IPS-18a (cell line): ENCODE measurements around the gene TEAD3.

Experiments
- H3K27ac ChIP-seq: one replicate; pipeline ENCODE4 v1.5.1; 2013; ENCODE audit warnings: low read length
- H3K27me3 ChIP-seq: one replicate; pipeline ENCODE4 v1.6.1; 2013; ENCODE audit warnings: mild to moderate bottlenecking, low read length; ENCODE audit not compliant: control insufficient read depth, insufficient read depth
- H3K36me3 ChIP-seq: one replicate; pipeline ENCODE4 v1.6.1; 2013; ENCODE audit warnings: low read depth, low read length; ENCODE audit not compliant: control insufficient read depth
- H3K4me1 ChIP-seq: one replicate; pipeline ENCODE4 v1.6.1; 2013; ENCODE audit warnings: low read depth, low read length; ENCODE audit not compliant: control insufficient read depth
- H3K4me3 ChIP-seq: one replicate; pipeline ENCODE4 v1.5.1; 2013; ENCODE audit warnings: low read length
- H3K9ac ChIP-seq: one replicate; pipeline ENCODE4 v1.6.1; 2013; ENCODE audit warnings: mild to moderate bottlenecking, low read length, moderate library complexity
- H3K9me3 ChIP-seq: one replicate; pipeline ENCODE4 v1.6.1; 2013; ENCODE audit warnings: low read depth, low read length; ENCODE audit not compliant: control insufficient read depth

The TEAD3 gene

GRCh38 chr6:35497571-35498421 is 917 bp upstream of the TEAD3 start:
- Histone ChIP-seq H3K27me3 (peaks cover 21% of the 10 kb centered on the region), H3K9me3 (no peaks in the 10 kb centered on the region), H3K4me1 (peaks cover 38% of the 10 kb centered on the region), H3K27ac (peak overlapping the region; percentile 61), H3K4me3 (peak overlapping the region; percentile 73), H3K36me3 (no peaks in the 10 kb centered on the region), H3K9ac (peak overlapping the region; percentile 91)

- Histone ChIP-seq H3K27ac (no peak overlapping the region), H3K9ac (peak overlapping the region; percentile 44), H3K9me3 (no peaks in the 10 kb centered on the region), H3K27me3 (peaks cover 21% of the 10 kb centered on the region), H3K4me1 (peaks cover 54% of the 10 kb centered on the region), H3K36me3 (no peaks in the 10 kb centered on the region), H3K4me3 (peak overlapping the region; percentile 58)
Observed at GRCh38 chr6:35496036-35496840, 641 bp downstream of the TEAD3 start.

GRCh38 chr6:35495258-35496035 is 1.4 kb downstream of the TEAD3 start:
- Histone ChIP-seq H3K4me3 (peak overlapping the region; percentile 58), H3K36me3 (no peaks in the 10 kb centered on the region), H3K27me3 (peaks cover 21% of the 10 kb centered on the region), H3K4me1 (peaks cover 62% of the 10 kb centered on the region), H3K9me3 (no peaks in the 10 kb centered on the region), H3K27ac (no peak overlapping the region), H3K9ac (peak overlapping the region; percentile 44)

- Histone ChIP-seq H3K36me3 (no peaks in the 10 kb centered on the region), H3K27ac (no peak overlapping the region), H3K9me3 (no peaks in the 10 kb centered on the region), H3K27me3 (peaks cover 18% of the 10 kb centered on the region), H3K4me3 (no peak overlapping the region), H3K9ac (no peak overlapping the region), H3K4me1 (peaks cover 67% of the 10 kb centered on the region)
Observed at GRCh38 chr6:35494161-35494563, 2.7 kb downstream of the TEAD3 start.

- Histone ChIP-seq H3K9me3 (no peaks in the 10 kb centered on the region), H3K9ac (no peak overlapping the region), H3K27me3 (peaks cover 11% of the 10 kb centered on the region), H3K27ac (no peak overlapping the region), H3K4me1 (peaks cover 60% of the 10 kb centered on the region), H3K4me3 (no peak overlapping the region), H3K36me3 (no peaks in the 10 kb centered on the region)
Observed at GRCh38 chr6:35493307-35493983, 3.4 kb downstream of the TEAD3 start.

GRCh38 chr6:35492974-35493284 is 4.0 kb downstream of the TEAD3 start:
- Histone ChIP-seq H3K4me1 (peaks cover 61% of the 10 kb centered on the region), H3K9ac (no peak overlapping the region), H3K36me3 (no peaks in the 10 kb centered on the region), H3K27ac (no peak overlapping the region), H3K27me3 (peaks cover 8% of the 10 kb centered on the region), H3K4me3 (no peak overlapping the region), H3K9me3 (no peaks in the 10 kb centered on the region)

- Histone ChIP-seq H3K9ac (no peak overlapping the region), H3K27me3 (peaks cover 8% of the 10 kb centered on the region), H3K4me3 (peak overlapping the region; percentile 1), H3K9me3 (no peaks in the 10 kb centered on the region), H3K27ac (no peak overlapping the region), H3K36me3 (no peaks in the 10 kb centered on the region), H3K4me1 (peaks cover 66% of the 10 kb centered on the region)
Observed at GRCh38 chr6:35492258-35492973, 4.5 kb downstream of the TEAD3 start.

GRCh38 chr6:35491558-35492257 is 5.2 kb downstream of the TEAD3 start:
- no peaks in the 10 kb centered on the region for H3K36me3 ChIP-seq
- H3K9ac ChIP-seq: no peak overlapping the region
- H3K9me3 ChIP-seq: no peaks in the 10 kb centered on the region
- H3K27ac ChIP-seq: no peak overlapping the region
- peaks cover 72% of the 10 kb centered on the region for H3K4me1 ChIP-seq
- peaks cover 8% of the 10 kb centered on the region for H3K27me3 ChIP-seq
- H3K4me3 ChIP-seq: peak overlapping the region; percentile 1

GRCh38 chr6:35490821-35491557 is 5.9 kb downstream of the TEAD3 start:
- Histone ChIP-seq H3K9ac (peak overlapping the region; percentile 61), H3K4me1 (peaks cover 79% of the 10 kb centered on the region), H3K4me3 (peak overlapping the region; percentile 66)

More at GRCh38 chr6:35490821-35491557, 5.9 kb downstream of the TEAD3 start:
- Histone ChIP-seq H3K36me3 (no peaks in the 10 kb centered on the region), H3K27me3 (peaks cover 6% of the 10 kb centered on the region), H3K9me3 (no peaks in the 10 kb centered on the region), H3K27ac (peak overlapping the region; percentile 67)
